BJ (cell line): ENCODE measurements around the gene MYO3B. TPM values are rescaled to one million over a fixed set of nuclear protein-coding genes. Genes with fewer than 3 reads are reported as not detected.

ENCODE experiments used
- CTCF ChIA-PET: fragments of 350-600 bp; formaldehyde crosslinking; extraction: SDS; loops from one replicate; lab custom pipeline; 2021; ENCODE audit warnings: antibody characterized with exemption, inconsistent platforms; lab: Yijun Ruan, JAX
- POLR2A ChIA-PET: fragments of 300-600 bp; sonication (Branson Sonifier 250); formaldehyde crosslinking; extraction: SDS; loops from one replicate; lab custom pipeline; 2021; ENCODE audit warnings: antibody characterized with exemption; lab: Charles Lee
- DNase-seq: peaks from one replicate; pipeline ENCODE4 v3.0.0-alpha.2; 2011; ENCODE audit warnings: low read depth
- H3K27me3 ChIP-seq: 2 replicates; pipeline ENCODE4 v1.6.0; 2011; ENCODE audit warnings: low read length; ENCODE audit not compliant: control insufficient read depth, insufficient read depth
- H3K36me3 ChIP-seq: 2 replicates; pipeline ENCODE4 v1.5.1; 2011; ENCODE audit warnings: low read length; ENCODE audit not compliant: control insufficient read depth, insufficient read depth
- H3K4me3 ChIP-seq: 2 replicates; pipeline ENCODE4 v1.5.1; 2011; ENCODE audit warnings: low read depth, mild to moderate bottlenecking, control low read depth, low read length
- polyA plus RNA-seq: library from polyadenylated mRNA; depleted of rRNA; stranded (reverse); fragments of >200 nt; gene quantifications from 2 replicates; pipeline ENCODE4 v1.2.3, GENCODE V29; 2011
- TF ChIP-seq, protein P1 (sequence below): IDR thresholded peaks from 2 replicates; pipeline ENCODE4 v1.5.1; 2011; ENCODE audit warnings: low read depth, mild to moderate bottlenecking, control low read depth, inconsistent platforms, low read length, moderate library complexity; ENCODE audit not compliant: insufficient read depth

Gene MYO3B
- polyA plus RNA-seq, 1 experiment, result not detected

DNA sequence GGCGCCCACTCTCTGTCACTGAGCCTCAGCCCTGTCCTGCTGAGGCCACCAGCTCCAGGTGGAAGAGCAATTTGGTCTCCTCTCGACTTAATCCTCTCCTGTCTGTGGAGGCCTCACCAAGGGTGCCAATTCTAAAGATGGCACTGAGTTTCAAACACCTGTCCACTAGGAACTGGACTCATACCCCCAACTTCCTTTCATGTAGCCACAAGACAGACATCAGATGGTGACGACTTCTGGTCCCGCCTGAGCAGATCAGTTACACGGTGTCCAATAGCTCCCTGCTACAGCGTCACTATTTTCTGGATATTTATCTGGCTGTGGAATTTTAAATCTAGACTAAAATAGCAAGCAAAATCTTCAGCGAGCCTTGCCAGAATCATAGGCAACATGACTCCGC is 512.7 kb downstream of the MYO3B start:
- H3K36me3 ChIP-seq, result no peaks in the 10 kb centered on the region
- TF ChIP-seq, protein P1, sequence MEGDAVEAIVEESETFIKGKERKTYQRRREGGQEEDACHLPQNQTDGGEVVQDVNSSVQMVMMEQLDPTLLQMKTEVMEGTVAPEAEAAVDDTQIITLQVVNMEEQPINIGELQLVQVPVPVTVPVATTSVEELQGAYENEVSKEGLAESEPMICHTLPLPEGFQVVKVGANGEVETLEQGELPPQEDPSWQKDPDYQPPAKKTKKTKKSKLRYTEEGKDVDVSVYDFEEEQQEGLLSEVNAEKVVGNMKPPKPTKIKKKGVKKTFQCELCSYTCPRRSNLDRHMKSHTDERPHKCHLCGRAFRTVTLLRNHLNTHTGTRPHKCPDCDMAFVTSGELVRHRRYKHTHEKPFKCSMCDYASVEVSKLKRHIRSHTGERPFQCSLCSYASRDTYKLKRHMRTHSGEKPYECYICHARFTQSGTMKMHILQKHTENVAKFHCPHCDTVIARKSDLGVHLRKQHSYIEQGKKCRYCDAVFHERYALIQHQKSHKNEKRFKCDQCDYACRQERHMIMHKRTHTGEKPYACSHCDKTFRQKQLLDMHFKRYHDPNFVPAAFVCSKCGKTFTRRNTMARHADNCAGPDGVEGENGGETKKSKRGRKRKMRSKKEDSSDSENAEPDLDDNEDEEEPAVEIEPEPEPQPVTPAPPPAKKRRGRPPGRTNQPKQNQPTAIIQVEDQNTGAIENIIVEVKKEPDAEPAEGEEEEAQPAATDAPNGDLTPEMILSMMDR, result no peak
- DNase-seq, result no peak
- no peaks in the 10 kb centered on the region for H3K27me3 ChIP-seq
- ChIA-PET CTCF (interaction anchor here (0.8 kb wide), 1 partner anchor 238 kb away, joined by 5 read pairs; the partner anchor contains the start of gene GORASP2), POLR2A (no interaction called here)
- no peak overlapping the region for H3K4me3 ChIP-seq

DNA sequence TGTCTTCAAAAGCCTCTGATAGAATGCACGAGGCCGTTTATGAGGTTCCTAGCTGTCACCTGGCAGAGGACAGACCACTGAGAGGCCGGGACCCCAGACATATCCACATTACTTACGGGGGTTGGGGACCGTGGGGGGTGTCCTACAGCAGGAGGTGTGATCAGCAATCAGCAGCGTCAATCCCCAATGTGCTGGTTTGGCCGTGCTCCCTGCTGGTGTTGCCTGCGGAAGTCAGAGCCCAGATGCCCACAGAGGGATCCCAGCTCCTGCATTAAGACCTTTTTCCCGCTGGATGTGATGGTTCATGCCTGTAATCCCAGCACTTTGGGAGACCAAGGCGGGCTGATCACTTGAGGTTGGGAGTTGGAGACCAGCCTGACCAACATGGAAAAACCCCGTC is 516.4 kb downstream of the MYO3B start:
- Histone ChIP-seq H3K27me3 (no peaks in the 10 kb centered on the region), H3K4me3 (no peak overlapping the region), H3K36me3 (no peaks in the 10 kb centered on the region)
- TF ChIP-seq, protein P1, result no peak
- POLR2A ChIA-PET, result no interaction called here
- CTCF ChIA-PET, result interaction anchor here (1.0 kb wide), 1 partner anchor 286 kb away, joined by 3 read pairs; no protein-coding TSS in a partner anchor
- no peak for DNase-seq

DNA sequence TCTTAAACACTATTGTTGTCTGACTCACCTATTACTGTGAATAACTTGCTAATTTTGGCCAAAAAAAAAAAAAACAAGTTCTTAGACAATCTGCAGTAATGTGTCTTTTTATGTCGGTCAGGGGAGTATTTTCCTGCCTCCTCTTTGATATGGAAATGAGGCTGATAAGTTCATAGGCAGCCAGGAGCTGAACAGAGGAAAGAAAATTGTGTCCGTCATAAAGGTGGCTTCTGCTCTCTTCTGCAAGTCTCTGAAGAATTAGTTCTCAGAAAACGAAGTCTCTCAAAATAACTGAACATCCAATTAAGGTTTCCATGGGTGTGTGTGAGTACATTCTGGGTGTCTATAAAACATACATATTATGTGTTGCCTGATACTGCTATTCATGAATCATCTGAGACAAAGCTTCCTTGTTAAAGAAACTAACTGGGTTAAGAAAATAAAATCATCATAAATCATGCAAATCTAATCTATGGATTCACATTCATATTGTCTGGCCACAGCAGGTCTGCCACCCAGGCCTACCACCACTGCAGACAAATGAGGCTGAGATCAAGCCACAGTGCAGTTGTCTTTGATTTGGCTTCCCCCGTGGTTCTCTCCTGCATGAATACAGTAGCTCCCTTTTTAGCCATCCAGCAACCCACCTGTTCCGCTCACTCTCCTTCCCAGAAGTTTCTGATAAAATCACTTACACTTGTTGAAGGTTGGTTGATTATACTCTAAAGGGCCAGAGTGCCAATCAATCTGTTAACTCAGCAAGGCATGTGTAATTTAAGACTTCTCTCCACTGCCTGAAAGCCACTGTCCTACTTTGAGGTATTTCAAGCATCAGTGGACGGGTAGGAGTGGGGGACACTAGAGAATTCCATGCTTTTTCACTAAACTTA is 517.8 kb downstream of the MYO3B start:
- Histone ChIP-seq H3K36me3 (no peaks in the 10 kb centered on the region), H3K27me3 (no peaks in the 10 kb centered on the region), H3K4me3 (no peak overlapping the region)
- ChIA-PET CTCF (interaction anchor here (0.7 to 1.0 kb wide), 2 partner anchors 37 to 287 kb away, joined by 3 to 5 read pairs; no protein-coding TSS in a partner anchor), POLR2A (no interaction called here)
- TF ChIP-seq, protein P1, result no peak
- DNase-seq, result no peak

DNA sequence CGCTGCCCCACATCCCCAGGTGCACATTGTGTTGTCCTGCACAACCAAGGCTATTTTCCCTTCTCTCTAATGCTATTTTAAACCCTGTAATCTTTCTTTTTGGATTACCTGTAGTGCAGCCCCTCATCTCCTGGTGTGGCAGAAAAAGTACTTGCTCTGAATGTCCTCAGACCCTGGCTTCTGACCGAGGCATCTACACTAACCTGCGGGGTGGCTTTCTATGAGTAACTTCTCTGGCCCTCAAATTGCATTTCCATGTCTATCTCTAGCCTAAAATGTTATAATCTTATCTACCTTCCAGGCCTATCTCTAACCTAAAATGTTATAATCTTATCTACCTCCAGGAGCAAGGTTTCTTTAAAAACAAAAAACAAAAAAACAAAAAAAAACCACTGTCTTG is 519.0 kb downstream of the MYO3B start:
- Histone ChIP-seq H3K27me3 (no peaks in the 10 kb centered on the region), H3K36me3 (no peaks in the 10 kb centered on the region), H3K4me3 (no peak overlapping the region)
- TF ChIP-seq, protein P1, result no peak
- CTCF ChIA-PET, result no interaction called here
- POLR2A ChIA-PET, result no interaction called here
- DNase-seq, result no peak

DNA sequence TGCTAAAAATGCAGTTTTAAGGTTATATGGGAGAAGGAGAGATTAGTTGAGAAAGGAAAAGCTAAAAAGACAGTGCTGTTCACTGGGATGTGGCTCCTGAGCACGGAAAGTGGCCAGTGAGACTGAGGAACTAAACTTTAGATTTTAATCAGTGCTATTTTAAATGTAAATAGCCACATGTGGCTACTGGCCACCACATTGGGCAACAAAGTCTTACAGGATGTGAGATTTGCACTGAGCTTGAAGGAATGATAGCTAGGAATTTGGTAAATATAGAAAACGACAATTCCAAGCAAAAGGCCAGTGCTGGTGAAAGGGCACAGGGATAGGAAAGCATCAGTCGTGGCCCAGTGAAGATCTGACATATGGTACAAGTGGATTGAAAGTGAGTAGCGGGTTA is 523.1 kb downstream of the MYO3B start:
- Histone ChIP-seq H3K36me3 (no peaks in the 10 kb centered on the region), H3K27me3 (no peaks in the 10 kb centered on the region), H3K4me3 (no peak overlapping the region)
- TF ChIP-seq, protein P1, result no peak
- POLR2A ChIA-PET, result no interaction called here
- CTCF ChIA-PET, result interaction anchor here (1.2 kb wide), 1 partner anchor 12 kb away, joined by 3 read pairs; no protein-coding TSS in a partner anchor
- DNase-seq, result no peak
